PC-3 (cell line): ENCODE data around the gene RGS11. TPM values are rescaled to one million over a fixed set of nuclear protein-coding genes. Genes with fewer than 3 reads are reported as not detected.

ENCODE experiments used
- ATAC-seq: fragments of 200-7000 bp; cut with Tn5 transposase; 2 replicates; pipeline ENCODE4 v1.9.1; 2020; ENCODE audit warnings: mild to moderate bottlenecking, moderate library complexity
- BruUV-seq: library from RNA; stranded (reverse); fragments of 400-500 nt; replicated peaks from 2 replicates; lab custom pipeline; 2021; lab: Mats Ljungman, UMichigan
- CTCF ChIA-PET: fragments of 300-600 bp; sonication (Branson Sonifier 250); formaldehyde crosslinking; loops from one replicate; lab custom pipeline; 2022; ENCODE audit warnings: antibody characterized with exemption; lab: Charles Lee
- POLR2A ChIA-PET: fragments of 300-600 bp; sonication (Branson Sonifier 250); formaldehyde crosslinking; loops from one replicate; lab custom pipeline; 2022; ENCODE audit warnings: antibody characterized with exemption; ENCODE audit not compliant: unreplicated experiment; lab: Charles Lee
- DNase-seq: peaks from one replicate; pipeline ENCODE4 v3.0.0-alpha.2; 2015
- H2AFZ ChIP-seq: fragments of 300-600 bp; sonication (generic); 2 replicates; pipeline ENCODE4 v1.6.0; 2016; ENCODE audit warnings: antibody characterized with exemption, low read length
- H3F3A ChIP-seq: fragments of 300-600 bp; sonication (generic); one replicate; pipeline ENCODE4 v1.6.0; 2017; ENCODE audit warnings: antibody characterized with exemption, low read length, control low read depth, mild to moderate bottlenecking; ENCODE audit not compliant: unreplicated experiment
- H3K27ac ChIP-seq: fragments of 300-600 bp; sonication (generic); 2 replicates; pipeline ENCODE4 v1.5.1; 2016; ENCODE audit warnings: mild to moderate bottlenecking, low read length
- H3K27me3 ChIP-seq: fragments of 300-600 bp; sonication (generic); 2 replicates; pipeline ENCODE4 v1.6.1; 2016; ENCODE audit warnings: low read length, mixed read lengths
- H3K36me3 ChIP-seq: fragments of 300-600 bp; sonication (generic); 2 replicates; pipeline ENCODE4 v1.6.1; 2016; ENCODE audit warnings: low read depth, mixed run types, low read length, mixed read lengths
- H3K4me1 ChIP-seq: fragments of 300-600 bp; sonication (generic); 2 replicates; pipeline ENCODE4 v1.5.1; 2016; ENCODE audit warnings: low read length; ENCODE audit not compliant: insufficient read depth
- H3K4me2 ChIP-seq: fragments of 300-600 bp; sonication (generic); 2 replicates; pipeline ENCODE4 v1.6.0; 2016; ENCODE audit warnings: low read length
- H3K4me3 ChIP-seq: fragments of 300-600 bp; sonication (generic); 2 replicates; pipeline ENCODE4 v1.5.1; 2016; ENCODE audit warnings: mild to moderate bottlenecking, low read length, mixed read lengths
- H3K79me2 ChIP-seq: fragments of 300-600 bp; sonication (generic); 2 replicates; pipeline ENCODE4 v1.6.1; 2017; ENCODE audit warnings: low read length, mixed read lengths
- H3K9ac ChIP-seq: fragments of 300-600 bp; sonication (generic); 2 replicates; pipeline ENCODE4 v1.6.0; 2016; ENCODE audit warnings: mild to moderate bottlenecking, low read length
- H3K9me2 ChIP-seq: fragments of 300-600 bp; sonication (generic); replicated peaks from 2 replicates; pipeline ENCODE4 v1.6.1; 2016; ENCODE audit warnings: mixed run types, low read length, mixed read lengths
- H3K9me3 ChIP-seq: fragments of 300-600 bp; sonication (generic); 2 replicates; pipeline ENCODE4 v1.6.1; 2016; ENCODE audit warnings: low read length, mixed read lengths
- H4K20me1 ChIP-seq: fragments of 300-600 bp; sonication (generic); 2 replicates; pipeline ENCODE4 v1.6.1; 2016; ENCODE audit warnings: low read length, mixed read lengths
- CTCF ChIP-seq: fragments of 300-600 bp; sonication (generic); conservative IDR thresholded peaks from 2 replicates; pipeline ENCODE4 v1.5.1; 2017; ENCODE audit warnings: antibody characterized with exemption, low read depth, mild to moderate bottlenecking, low read length
- EZH2 ChIP-seq: fragments of 300-600 bp; sonication (generic); IDR thresholded peaks from one replicate; pipeline ENCODE4 v1.6.1; 2017; ENCODE audit warnings: antibody characterized with exemption, mild to moderate bottlenecking, low read length; ENCODE audit not compliant: unreplicated experiment
- EZH2phosphoT487 ChIP-seq: fragments of 300-600 bp; sonication (generic); IDR thresholded peaks from 2 replicates; pipeline ENCODE4 v1.6.1; 2018; ENCODE audit warnings: mild to moderate bottlenecking, antibody characterized with exemption, low read length, borderline replicate concordance
- intact Hi-C: fragments of 100-400 bp; cut with micrococcal nuclease; formaldehyde crosslinking; loops from 2 replicates; pipeline ENCODE4 v1.9.0; 2023
- total RNA-seq: library from RNA; depleted of rRNA; stranded (reverse); fragments of >200 nt; gene quantifications from 2 replicates; pipeline ENCODE4 v1.2.3, GENCODE V29; 2014

Gene RGS11
- total RNA-seq, 1 experiment from 2014 or later: 1.2 TPM

GRCh38 chr16:249431-249830 is 26.3 kb downstream of the RGS11 start:
- no peak for ATAC-seq
- no peak overlapping the region for H3K4me2 ChIP-seq
- H4K20me1 ChIP-seq: no peaks in the 10 kb centered on the region
- TF ChIP-seq EZH2phosphoT487 (no peak), CTCF (no peak), EZH2 (no peak)
- H2AFZ ChIP-seq: no peak overlapping the region
- ChIA-PET POLR2A (no interaction called here), CTCF (no interaction called here)
- H3K4me3 ChIP-seq: no peak overlapping the region
- no peak overlapping the region for H3K27ac ChIP-seq
- H3K36me3 ChIP-seq: no peaks in the 10 kb centered on the region
- peaks cover 9% of the 10 kb centered on the region; the same call in 1 of the 2 replicates for H3K4me1 ChIP-seq
- no peaks in the 10 kb centered on the region for H3K27me3 ChIP-seq
- BruUV-seq: no TSS peak
- intact Hi-C loops: no loop called here
- no peaks in the 10 kb centered on the region for H3K9me2 ChIP-seq
- no peaks in the 10 kb centered on the region for H3F3A ChIP-seq
- H3K9ac ChIP-seq: no peak overlapping the region
- H3K9me3 ChIP-seq: no peaks in the 10 kb centered on the region
- H3K79me2 ChIP-seq: no peaks in the 10 kb centered on the region
- no peak for DNase-seq

GRCh38 chr16:247027-247426 is 28.7 kb downstream of the RGS11 start:
- Histone ChIP-seq H3K79me2 (no peaks in the 10 kb centered on the region), H3F3A (no peaks in the 10 kb centered on the region), H3K9ac (no peak overlapping the region), H3K4me3 (no peak overlapping the region), H3K36me3 (no peaks in the 10 kb centered on the region), H3K27ac (no peak overlapping the region), H3K9me2 (no peaks in the 10 kb centered on the region), H4K20me1 (no peaks in the 10 kb centered on the region), H3K4me2 (no peak overlapping the region), H3K4me1 (peaks cover 9% of the 10 kb centered on the region; the same call in 1 of the 2 replicates), H3K9me3 (no peaks in the 10 kb centered on the region), H2AFZ (no peak overlapping the region), H3K27me3 (no peaks in the 10 kb centered on the region)
- DNase-seq (no peak), ATAC-seq (no peak)
- POLR2A ChIA-PET: no interaction called here
- CTCF ChIA-PET: no interaction called here
- intact Hi-C loops: no loop called here
- BruUV-seq: no TSS peak
- TF ChIP-seq EZH2: no peak
- no peak for TF ChIP-seq CTCF
- TF ChIP-seq EZH2phosphoT487: no peak

- Histone ChIP-seq H4K20me1 (no peaks in the 10 kb centered on the region), H3K27me3 (no peaks in the 10 kb centered on the region), H2AFZ (no peak overlapping the region), H3K4me3 (no peak overlapping the region), H3K36me3 (no peaks in the 10 kb centered on the region), H3K4me1 (0 out of 2 replicates have a peak, but pooled peaks cover 1% of the 10 kb centered on the region), H3K4me2 (no peak overlapping the region), H3K9ac (no peak overlapping the region), H3F3A (no peaks in the 10 kb centered on the region), H3K27ac (no peak overlapping the region), H3K9me2 (no peaks in the 10 kb centered on the region), H3K79me2 (no peaks in the 10 kb centered on the region), H3K9me3 (no peaks in the 10 kb centered on the region)
- ATAC-seq (no peak), DNase-seq (no peak)
- BruUV-seq: no TSS peak
- intact Hi-C loops: no loop called here
- ChIA-PET POLR2A (no interaction called here), CTCF (no interaction called here)
- no peak for TF ChIP-seq EZH2
- TF ChIP-seq CTCF: no peak
- TF ChIP-seq EZH2phosphoT487: no peak
Measured at GRCh38 chr16:245105-245504, 30.6 kb downstream of the RGS11 start.
